ENCODE results near the gene HIC1.

DNA sequence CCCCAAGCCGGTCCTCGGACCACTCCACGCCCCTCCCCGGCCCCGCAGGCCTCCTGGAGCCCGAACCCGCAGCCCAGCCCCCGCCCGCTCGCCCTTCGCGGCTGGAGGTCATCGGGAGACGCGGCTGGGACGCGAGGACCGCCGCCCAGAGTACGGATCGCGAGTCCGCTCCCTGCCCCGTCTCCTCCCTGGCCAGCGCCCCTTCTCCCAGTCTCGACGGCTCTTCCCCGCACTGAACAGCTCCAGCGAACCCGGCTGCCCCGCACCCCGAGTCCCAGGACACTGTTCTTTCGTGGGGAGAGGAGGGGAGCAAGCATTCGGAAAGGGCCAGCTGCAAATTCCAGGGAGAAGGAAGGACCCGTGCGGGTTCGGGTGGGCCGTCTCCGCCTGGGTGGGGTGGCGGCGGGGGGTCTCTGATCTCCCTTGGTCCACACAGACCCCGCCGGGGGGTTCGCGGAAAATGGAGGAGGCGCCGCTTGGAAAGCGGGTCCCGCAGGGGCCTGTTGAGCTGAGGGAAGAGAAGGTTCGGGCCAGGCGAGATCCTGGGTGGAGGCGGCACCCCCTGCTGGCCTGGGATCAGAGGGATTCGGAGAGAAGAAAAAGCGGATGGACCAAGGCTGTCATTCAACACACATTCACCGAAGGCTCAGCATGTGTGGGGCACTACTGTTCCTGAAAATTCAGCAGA is 29.1 kb upstream of the HIC1 start:
- TF ChIP-seq, protein P1, sequence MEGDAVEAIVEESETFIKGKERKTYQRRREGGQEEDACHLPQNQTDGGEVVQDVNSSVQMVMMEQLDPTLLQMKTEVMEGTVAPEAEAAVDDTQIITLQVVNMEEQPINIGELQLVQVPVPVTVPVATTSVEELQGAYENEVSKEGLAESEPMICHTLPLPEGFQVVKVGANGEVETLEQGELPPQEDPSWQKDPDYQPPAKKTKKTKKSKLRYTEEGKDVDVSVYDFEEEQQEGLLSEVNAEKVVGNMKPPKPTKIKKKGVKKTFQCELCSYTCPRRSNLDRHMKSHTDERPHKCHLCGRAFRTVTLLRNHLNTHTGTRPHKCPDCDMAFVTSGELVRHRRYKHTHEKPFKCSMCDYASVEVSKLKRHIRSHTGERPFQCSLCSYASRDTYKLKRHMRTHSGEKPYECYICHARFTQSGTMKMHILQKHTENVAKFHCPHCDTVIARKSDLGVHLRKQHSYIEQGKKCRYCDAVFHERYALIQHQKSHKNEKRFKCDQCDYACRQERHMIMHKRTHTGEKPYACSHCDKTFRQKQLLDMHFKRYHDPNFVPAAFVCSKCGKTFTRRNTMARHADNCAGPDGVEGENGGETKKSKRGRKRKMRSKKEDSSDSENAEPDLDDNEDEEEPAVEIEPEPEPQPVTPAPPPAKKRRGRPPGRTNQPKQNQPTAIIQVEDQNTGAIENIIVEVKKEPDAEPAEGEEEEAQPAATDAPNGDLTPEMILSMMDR (IDR thresholded peaks at IDR 0.05; ENCODE audit: insufficient read depth, low read length, poor library complexity, severe bottlenecking), result no peak
- TF ChIP-seq EZH2phosphoT487 (conservative IDR thresholded peaks at IDR 0.05; ENCODE audit: low read length), result no peak

All from SU-DHL-6 (cell line).